Measurements from ENCODE around the gene TLN1.

GRCh38 chr9:35766997-35767396 lies 35.0 kb upstream of the TLN1 start:
- no peak for TF ChIP-seq SMC3 (IDR thresholded peaks at IDR 0.05)
- TF ChIP-seq CTCF (IDR thresholded peaks at IDR 0.05), result no peak
- no peak for TF ChIP-seq POLR2A (IDR thresholded peaks at IDR 0.05; ENCODE audit: low read length)
- TF ChIP-seq MAX (IDR thresholded peaks at IDR 0.05), result no peak
- TF ChIP-seq CBX2 (IDR thresholded peaks at IDR 0.05; ENCODE audit: borderline replicate concordance, low read depth), result no peak
- TF ChIP-seq E2F6 (IDR thresholded peaks at IDR 0.05; ENCODE audit: borderline replicate concordance, low read depth), result no peak
- TF ChIP-seq REST (IDR thresholded peaks at IDR 0.05), result no peak
- no peak for TF ChIP-seq NFE2L2 (conservative IDR thresholded peaks at IDR 0.05; ENCODE audit: low read length)
- no peak for TF ChIP-seq SREBF2 (IDR thresholded peaks at IDR 0.05)
- TF ChIP-seq ZSCAN20 (CRISPR knock-in tag; IDR thresholded peaks at IDR 0.05), result no peak
- TF ChIP-seq ZFP36 (IDR thresholded peaks at IDR 0.05; ENCODE audit: borderline replicate concordance, partially characterized antibody), result no peak
- no peak for TF ChIP-seq ELK1 (IDR thresholded peaks at IDR 0.05; ENCODE audit: low read depth, low read length)

Measured in A549 (cell line).